GM12878 (cell line): ENCODE data around the gene TDRKH. TPM values are rescaled to one million over a fixed set of nuclear protein-coding genes. Genes with fewer than 3 reads are reported as not detected.

Experiments
- ATAC-seq: fragments of 200-7000 bp; cut with Tn5 transposase; 3 replicates; pipeline ENCODE4 v1.9.1; 2020; ENCODE audit warnings: mild to moderate bottlenecking, moderate library complexity
- BruUV-seq: library from RNA; stranded (reverse); fragments of 400-500 nt; replicated peaks from 2 replicates; lab custom pipeline; 2021; lab: Mats Ljungman, UMichigan
- CTCF ChIA-PET: fragments of 300-600 bp; sonication (Branson Sonifier 250); formaldehyde crosslinking; extraction: SDS; loops from one replicate; lab custom pipeline; 2021; ENCODE audit warnings: inconsistent platforms; lab: Yijun Ruan, JAX
- POLR2A ChIA-PET: fragments of 350-600 bp; formaldehyde crosslinking; extraction: SDS; loops from one replicate; lab custom pipeline; 2021; ENCODE audit warnings: inconsistent platforms; lab: Charles Lee
- RAD21 ChIA-PET: fragments of 300-600 bp; sonication (Branson Sonifier 250); formaldehyde crosslinking; loops from one replicate; lab custom pipeline; 2023; ENCODE audit warnings: antibody characterized with exemption; ENCODE audit not compliant: unreplicated experiment; lab: Charles Lee
- SMC1A ChIA-PET: fragments of 300-600 bp; sonication (Branson Sonifier 250); formaldehyde crosslinking; loops from one replicate; lab custom pipeline; 2023; ENCODE audit not compliant: unreplicated experiment, uncharacterized antibody; lab: Charles Lee
- DNase-seq: peaks from one replicate; pipeline ENCODE4 v3.0.0-alpha.2; 2011; ENCODE audit warnings: low read depth, low spot score
- FAIRE-seq: peaks from 3 replicates; lab custom pipeline; 2011; peaks lifted over from hg19 to GRCh38; lab: Jason Lieb, UNC
- H2AFZ ChIP-seq: 2 replicates; pipeline ENCODE4 v1.6.0; 2011; ENCODE audit warnings: low read depth, low read length, control low read depth; ENCODE audit not compliant: control insufficient read depth
- H3K27ac ChIP-seq: 2 replicates; pipeline ENCODE4 v1.5.1; 2011; ENCODE audit warnings: control low read depth; ENCODE audit not compliant: control insufficient read depth, insufficient read depth
- H3K27me3 ChIP-seq, 2 experiments: replicated peaks in 1 of 2; 2 replicates each; pipeline versions ENCODE4 v1.6.0 to v1.6.1; 2011; ENCODE audit warnings: low read length in 1 of 2; ENCODE audit not compliant: control insufficient read depth in 2 of 2, insufficient read depth in 2 of 2
- H3K36me3 ChIP-seq, 2 experiments: 2 replicates each; pipeline ENCODE4 v1.5.1; 2011; ENCODE audit warnings: low read length in 1 of 2; ENCODE audit not compliant: control insufficient read depth in 2 of 2, insufficient read depth in 2 of 2
- H3K4me1 ChIP-seq: 2 replicates; pipeline ENCODE4 v1.6.1; 2011; ENCODE audit warnings: mild to moderate bottlenecking, low read length, moderate library complexity, mixed read lengths; ENCODE audit not compliant: control insufficient read depth, insufficient read depth
- H3K4me2 ChIP-seq: 2 replicates; pipeline ENCODE4 v1.6.0; 2011; ENCODE audit warnings: control low read depth; ENCODE audit not compliant: control insufficient read depth, insufficient read depth
- H3K4me3 ChIP-seq: fragments of 200-600 bp; sonication (generic); 2 replicates; pipeline ENCODE4 v1.5.1; 2016
- H3K79me2 ChIP-seq: 2 replicates; pipeline ENCODE4 v1.6.0; 2011; ENCODE audit warnings: low read length; ENCODE audit not compliant: control insufficient read depth, insufficient read depth
- H3K9ac ChIP-seq: 2 replicates; pipeline ENCODE4 v1.8.0; 2011; ENCODE audit warnings: low read length, control low read depth, mixed read lengths; ENCODE audit not compliant: control insufficient read depth, insufficient read depth
- H3K9me3 ChIP-seq: replicated peaks from 3 replicates; pipeline ENCODE4 v1.5.1; 2011; ENCODE audit warnings: mild to moderate bottlenecking, low read length; ENCODE audit not compliant: control insufficient read depth, insufficient read depth
- H4K20me1 ChIP-seq: 2 replicates; pipeline ENCODE4 v1.6.0; 2011; ENCODE audit not compliant: control insufficient read depth, insufficient read depth
- GABPA ChIP-seq: IDR thresholded peaks from 2 replicates; pipeline ENCODE4 v1.6.1; 2014; ENCODE audit warnings: antibody characterized with exemption, low read depth, mild to moderate bottlenecking, inconsistent platforms
- MEF2A ChIP-seq: IDR thresholded peaks from 2 replicates; pipeline ENCODE4 v1.6.1; 2011; ENCODE audit warnings: low read depth, mild to moderate bottlenecking, low read length, moderate library complexity; ENCODE audit not compliant: insufficient read depth
- NFYB ChIP-seq: IDR thresholded peaks from 2 replicates; pipeline ENCODE4 v1.6.1; 2011; ENCODE audit warnings: low read depth, mild to moderate bottlenecking, low read length, improper control_type of control experiment, moderate library complexity; ENCODE audit not compliant: insufficient read depth
- PBX3 ChIP-seq: IDR thresholded peaks from 2 replicates; pipeline ENCODE4 v1.6.1; 2011; ENCODE audit warnings: mild to moderate bottlenecking, low read depth, low read length, moderate library complexity; ENCODE audit not compliant: insufficient replicate concordance
- RB1 ChIP-seq: fragments of 450-650 bp; formaldehyde crosslinking; IDR thresholded peaks from 2 replicates; pipeline ENCODE4 v1.6.1; 2017; ENCODE audit warnings: mild to moderate bottlenecking, borderline replicate concordance
- RCOR1 ChIP-seq: conservative IDR thresholded peaks from 2 replicates; pipeline ENCODE4 v1.6.1; 2012; ENCODE audit warnings: low read depth, low read length, improper control_type of control experiment
- STAT3 ChIP-seq: IDR thresholded peaks from 2 replicates; pipeline ENCODE4 v1.6.1; 2011; ENCODE audit warnings: low read depth, low read length, improper control_type of control experiment
- TARDBP ChIP-seq: IDR thresholded peaks from 2 replicates; pipeline ENCODE4 v1.6.1; 2016; ENCODE audit warnings: borderline replicate concordance
- ZBED1 ChIP-seq: IDR thresholded peaks from 2 replicates; pipeline ENCODE4 v1.6.1; 2016; ENCODE audit warnings: borderline replicate concordance
- ZBTB40 ChIP-seq: fragments of 450-650 bp; IDR thresholded peaks from 2 replicates; pipeline ENCODE4 v1.6.1; 2016; ENCODE audit warnings: mild to moderate bottlenecking, moderate library complexity, borderline replicate concordance
- ZNF384 ChIP-seq: IDR thresholded peaks from 2 replicates; pipeline ENCODE4 v1.6.1; 2012; ENCODE audit warnings: low read depth, mild to moderate bottlenecking, low read length, improper control_type of control experiment, borderline replicate concordance
- ZNF622 ChIP-seq: fragments of 450-650 bp; IDR thresholded peaks from 2 replicates; pipeline ENCODE4 v1.6.1; 2017; ENCODE audit warnings: mild to moderate bottlenecking, inconsistent platforms
- ZSCAN29 ChIP-seq: fragments of 450-650 bp; IDR thresholded peaks from 2 replicates; pipeline ENCODE4 v1.6.1; 2017; ENCODE audit warnings: mild to moderate bottlenecking, moderate library complexity
- WGBS: methylation state at CpG from one replicate; pipeline ENCODE4 v1.1.6; 2016; ENCODE audit warnings: low lambda C conversion rate; ENCODE audit not compliant: insufficient replicate concordance, insufficient coverage; ENCODE audit errors: missing lambda C conversion rate; 5-methylcytosine and 5-hydroxymethylcytosine counted together
- in situ Hi-C: fragments of 300-500 bp; cut with MboI; formaldehyde crosslinking; loops from 9 replicates; pipeline ENCODE4 v1.14.3; 2018; ENCODE audit warnings: mixed read lengths
- intact Hi-C: fragments of 100-400 bp; cut with micrococcal nuclease; formaldehyde crosslinking; loops from one replicate; pipeline ENCODE4 v1.14.2; 2022; ENCODE audit not compliant: unreplicated experiment
- polyA plus RNA-seq, 11 experiments: library from polyadenylated mRNA; depleted of rRNA in 4 of 11; unstranded in 6 of 11; stranded (reverse) in 5 of 11; fragments of >200 nt; fragmentation: Nextera tagmentation in 4 of 11; fragmentation: Illumina TruSeq in 1 of 11; extraction: Ambion mirVana in 4 of 11; extraction: Trizol in 1 of 11; gene quantifications; 1 replicate in 1 of 11; 2 replicates in 10 of 11; pipeline versions ENCODE4 v1.2.1 to v1.2.3, GENCODE V29; 2011 to 2016; ENCODE audit warnings: inconsistent platforms in 2 of 11, missing spikeins in 2 of 11, low read depth in 1 of 11
- total RNA-seq, 4 experiments: library from RNA; depleted of rRNA in 3 of 4; stranded (reverse); fragments of >200 nt in 3 of 4; fragmentation: Illumina TruSeq in 1 of 4; extraction: Trizol in 1 of 4; gene quantifications; 2 replicates each; pipeline versions ENCODE4 v1.2.1 to v1.2.3, GENCODE V29; 2013 to 2021

TDRKH gene
- total and polyA plus RNA-seq, 10 of the 15 experiments (the other 5 are each of a cell fraction or from before 2014, with no cell fraction given), result 1.3 to 8.4 (median 2.9) TPM

- SMC1A ChIA-PET, result interaction anchor here (0.6 to 0.7 kb wide), 2 partner anchors 146 to 309 kb away, joined by 3 read pairs; no protein-coding TSS in a partner anchor
- H3K27me3 ChIP-seq, result no peaks in the 10 kb centered on the region; a peak in 1 of 4 replicates
- no peak for TF ChIP-seq RCOR1
- no peak for TF ChIP-seq STAT3
- TF ChIP-seq ZNF384, result no peak
- no peak for TF ChIP-seq ZNF622
- no peak for TF ChIP-seq RB1
- TF ChIP-seq ZBED1, result no peak
- TF ChIP-seq NFYB, result no peak
- no peak for TF ChIP-seq ZSCAN29
- TF ChIP-seq MEF2A, result no peak
- no peak for TF ChIP-seq PBX3
- TF ChIP-seq ZBTB40, result no peak
- TF ChIP-seq GABPA, result no peak
- TF ChIP-seq TARDBP, result no peak
- H4K20me1 ChIP-seq, result no peaks in the 10 kb centered on the region
- H3K79me2 ChIP-seq, result no peaks in the 10 kb centered on the region
- 79% methylated on average over 2 of the region's 2 CpGs for WGBS
- H3K4me1 ChIP-seq, result no peaks in the 10 kb centered on the region
- in situ Hi-C loops, result no loop called here
- ATAC-seq (no peak), DNase-seq (no peak), FAIRE-seq (no peak)
- no peaks in the 10 kb centered on the region for H3K9me3 ChIP-seq
- no peak overlapping the region for H3K4me2 ChIP-seq
- intact Hi-C loops, result no loop called here
- no peak overlapping the region for H3K27ac ChIP-seq
- CTCF ChIA-PET, result no interaction called here
- POLR2A ChIA-PET, result interaction anchor here (0.9 kb wide), 1 partner anchor 24 kb away, joined by 3 read pairs; no protein-coding TSS in a partner anchor
- H3K36me3 ChIP-seq, result no peaks in the 10 kb centered on the region
- no peak overlapping the region for H3K9ac ChIP-seq
- RAD21 ChIA-PET, result no interaction called here
- no TSS peak for BruUV-seq
- H3K4me3 ChIP-seq, result no peak overlapping the region
- no peak overlapping the region for H2AFZ ChIP-seq
Measured at GRCh38 chr1:151783796-151784195, 6.5 kb downstream of the TDRKH start.
